Liver (tissue), 9 donors: Measurements from ENCODE around the gene TMEM266. TPM values are rescaled to one million over a fixed set of nuclear protein-coding genes. Genes with fewer than 3 reads are reported as not detected.
"Not testable (repeated sequence)": the region's sequence is repeated elsewhere in the genome, so short reads cannot be mapped to it uniquely, and the experiment has no call there.

ENCODE experiments used
- DNase-seq: peaks from one replicate; pipeline ENCODE4 v3.0.0-alpha.2; 2017; ENCODE audit warnings: low spot score
- H3K27ac ChIP-seq, 2 donors: one replicate each; pipeline ENCODE4 v1.7.0; 2013; ENCODE audit warnings: inconsistent platforms in 2 of 2, low read length in 2 of 2, control low read depth in 1 of 2, low read depth in 1 of 2, mild to moderate bottlenecking in 1 of 2
- H3K27me3 ChIP-seq, 4 donors: one replicate each; pipeline versions ENCODE4 v1.6.1 to v1.7.0; 2013; ENCODE audit warnings: low read length in 3 of 4, inconsistent platforms in 1 of 4, mild to moderate bottlenecking in 1 of 4, moderate library complexity in 1 of 4; ENCODE audit not compliant: control insufficient read depth in 4 of 4, insufficient read depth in 4 of 4
- H3K36me3 ChIP-seq, 4 donors: one replicate each; pipeline versions ENCODE4 v1.6.1 to v1.7.0; 2013; ENCODE audit warnings: low read length in 3 of 4, mild to moderate bottlenecking in 3 of 4, low read depth in 1 of 4, moderate library complexity in 1 of 4; ENCODE audit not compliant: control insufficient read depth in 4 of 4, insufficient read depth in 3 of 4
- H3K4me1 ChIP-seq, 4 donors: one replicate each; pipeline versions ENCODE4 v1.6.1 to v1.7.0; 2013; ENCODE audit warnings: low read length in 3 of 4, mild to moderate bottlenecking in 3 of 4, moderate library complexity in 1 of 4; ENCODE audit not compliant: control insufficient read depth in 4 of 4, insufficient read depth in 4 of 4
- H3K4me3 ChIP-seq, 3 donors: one replicate each; pipeline versions ENCODE4 v1.6.1 to v1.7.0; 2013; ENCODE audit warnings: low read length in 3 of 3, control low read depth in 1 of 3, low read depth in 1 of 3, mild to moderate bottlenecking in 1 of 3
- H3K9ac ChIP-seq, 2 donors: one replicate each; pipeline ENCODE4 v1.7.0; 2013; ENCODE audit warnings: low read length in 2 of 2, mild to moderate bottlenecking in 2 of 2, moderate library complexity in 2 of 2, control low read depth in 1 of 2, low read depth in 1 of 2
- H3K9me3 ChIP-seq, 4 donors: one replicate each; pipeline versions ENCODE4 v1.6.1 to v1.7.0; 2013; ENCODE audit warnings: low read length in 3 of 4; ENCODE audit not compliant: control insufficient read depth in 4 of 4
- ATF3 ChIP-seq: IDR thresholded peaks from 2 replicates; pipeline ENCODE4 v1.6.1; 2016; ENCODE audit warnings: antibody characterized with exemption
- CTCF ChIP-seq: fragments of 150-350 bp; IDR thresholded peaks from 2 replicates; pipeline ENCODE4 v1.5.1; 2017; ENCODE audit warnings: improper control_type of control experiment, low read depth, low read length; ENCODE audit not compliant: missing input control
- EGR1 ChIP-seq, 2 donors: IDR thresholded peaks; 2 replicates each; pipeline ENCODE4 v1.6.1; 2016 to 2018; ENCODE audit warnings: antibody characterized with exemption in 2 of 2, low read depth in 2 of 2
- FOXA1 ChIP-seq: IDR thresholded peaks from 2 replicates; pipeline ENCODE4 v1.6.1; 2016; ENCODE audit warnings: antibody characterized with exemption
- HNF4A ChIP-seq, 2 donors: conservative IDR thresholded peaks; 2 replicates each; pipeline ENCODE4 v1.6.1; 2016; ENCODE audit warnings: antibody characterized with exemption in 2 of 2, mild to moderate bottlenecking in 2 of 2
- HNF4G ChIP-seq: IDR thresholded peaks from 2 replicates; pipeline ENCODE4 v1.6.1; 2016; ENCODE audit warnings: antibody characterized with exemption
- MAX ChIP-seq: IDR thresholded peaks from 2 replicates; pipeline ENCODE4 v1.6.1; 2016; ENCODE audit warnings: antibody characterized with exemption
- RAD21 ChIP-seq, 2 donors: IDR thresholded peaks; 2 replicates each; pipeline ENCODE4 v1.6.1; 2016; ENCODE audit warnings: antibody characterized with exemption in 2 of 2, mild to moderate bottlenecking in 2 of 2
- RXRA ChIP-seq, 2 donors: IDR thresholded peaks; 2 replicates each; pipeline ENCODE4 v1.6.1; 2017 to 2018; ENCODE audit warnings: antibody characterized with exemption in 2 of 2, mild to moderate bottlenecking in 1 of 2
- TAF1 ChIP-seq: conservative IDR thresholded peaks from 2 replicates; pipeline ENCODE4 v1.6.1; 2016; ENCODE audit warnings: antibody characterized with exemption, mild to moderate bottlenecking
- YY1 ChIP-seq: IDR thresholded peaks from 2 replicates; pipeline ENCODE4 v1.6.1; 2016; ENCODE audit warnings: antibody characterized with exemption, mild to moderate bottlenecking
- ZBTB33 ChIP-seq: IDR thresholded peaks from 2 replicates; pipeline ENCODE4 v1.6.1; 2016; ENCODE audit warnings: antibody characterized with exemption
- WGBS: extraction: QIAGEN DNeasy Blood & Tissue Kit; methylation state at CpG from one replicate; pipeline ENCODE4 v1.1.7; 2013; 5-methylcytosine and 5-hydroxymethylcytosine counted together
- polyA plus RNA-seq, 2 donors: library from polyadenylated mRNA; stranded (reverse) in 1 of 2; unstranded in 1 of 2; fragments of 200-250 nt in 1 of 2; fragments of >200 nt in 1 of 2; fragmentation: Nextera tagmentation in 1 of 2; extraction: Ambion mirVana in 1 of 2; gene quantifications; one replicate each; pipeline versions ENCODE4 v1.2.1 to v1.2.3, GENCODE V29; 2013 to 2015
- total RNA-seq, 2 donors: library from RNA; depleted of rRNA; stranded (reverse); fragments of >200 nt; gene quantifications; one replicate each; pipeline ENCODE4 v1.2.3, GENCODE V29; 2014
- donor health status: healthy.
- donor health status: healthy.
- donor health status: healthy.
- donor health status: healthy.
- donor health status: healthy.

TMEM266 gene
- total and polyA plus RNA-seq, 4 donors, result 0.25 to 1.3 TPM; not detected in 2

- no peaks in the 10 kb centered on the region for H3K36me3 ChIP-seq
- H3K27ac ChIP-seq, result no peak overlapping the region
- H3K27me3 ChIP-seq, result no peaks in the 10 kb centered on the region
- H3K9ac ChIP-seq, result peak overlapping the region in 1 of 2 donors; percentile 20
- H3K4me3 ChIP-seq, result no peak overlapping the region
- no peaks in the 10 kb centered on the region for H3K9me3 ChIP-seq
- WGBS, result 87% methylated on average over 2 of the region's 2 CpGs
- DNase-seq, result no peak
- H3K4me1 ChIP-seq, result peaks cover 0 to 4% (median 0%) of the 10 kb centered on the region in 4 donors
- TF ChIP-seq FOXA1 (no peak), RAD21 (IDR thresholded peaks at IDR 0.05) (no peak), HNF4A (conservative IDR thresholded peaks at IDR 0.05) (no peak), MAX (no peak), ZBTB33 (no peak), EGR1 (IDR thresholded peaks at IDR 0.05; ENCODE audit: low read depth in 2 of 2) (no peak), ATF3 (no peak)
Measured at GRCh38 chr15:76010613-76011012, 49.2 kb upstream of the TMEM266 start.

GRCh38 chr15:76011627-76012551 lies 47.9 kb upstream of the TMEM266 start, which contains the start of gene NRG4:
Gene NRG4, minus strand, starts transcription at chr15:76012424. Its CDS starts 1,194 bp downstream, at chr15:76011230.
- no peaks in the 10 kb centered on the region for H3K9me3 ChIP-seq
- peak within 1 kb of the TSS in 1 of 3 donors; percentile 7 for H3K4me3 ChIP-seq
- no peaks in the 10 kb centered on the region for H3K36me3 ChIP-seq
- no peaks in the 10 kb centered on the region for H3K4me1 ChIP-seq
- no peaks in the 10 kb centered on the region for H3K27me3 ChIP-seq
- WGBS, result 49% methylated on average over 13 of the region's 13 CpGs
- H3K9ac ChIP-seq, result peak within 1 kb of the TSS in 1 of 2 donors; percentile 87
- peak within 1 kb of the TSS; percentile 4 to 47 for H3K27ac ChIP-seq
- DNase-seq, result no peak
- TF ChIP-seq TAF1 (no peak), HNF4G (no peak), RAD21 (IDR thresholded peaks at IDR 0.05) (no peak), YY1 (no peak), RXRA (IDR thresholded peaks at IDR 0.05) (peak; percentile 28 to 57), ZBTB33 (no peak), CTCF (no peak)

- H3K9ac ChIP-seq, result not testable (repeated sequence)
Measured at GRCh38 chr15:76013470-76013869, 46.3 kb upstream of the TMEM266 start.

More at GRCh38 chr15:76013470-76013869, 46.3 kb upstream of the TMEM266 start:
- H3K4me1 ChIP-seq, H3K9me3 ChIP-seq, H3K27ac ChIP-seq, H3K4me3 ChIP-seq, H3K36me3 ChIP-seq, DNase-seq, H3K27me3 ChIP-seq: not testable (repeated sequence)
- WGBS, result 95% methylated on average over 4 of the region's 4 CpGs
